Astrocyte of the cerebellum (primary cell): ENCODE measurements around the gene CYTIP.

Experiments
- DNase-seq: peaks from one replicate; pipeline ENCODE4 v3.0.0-alpha.2; 2011; ENCODE audit warnings: low read depth
- H3K4me3 ChIP-seq: 2 replicates; pipeline ENCODE4 v1.5.1; 2011; ENCODE audit warnings: mild to moderate bottlenecking, low read depth, low read length, moderate library complexity
- in situ Hi-C: cut with HindIII; loops from 2 replicates; pipeline ENCODE4 v1.10.0; 2017; ENCODE audit warnings: low sequenced_read_pairs
- TF ChIP-seq, protein P1 (sequence below): IDR thresholded peaks from 2 replicates; pipeline ENCODE4 v1.5.1; 2012; ENCODE audit warnings: low read length, low read depth, moderate library complexity, mild to moderate bottlenecking; ENCODE audit errors: missing control alignments

The CYTIP gene

DNA sequence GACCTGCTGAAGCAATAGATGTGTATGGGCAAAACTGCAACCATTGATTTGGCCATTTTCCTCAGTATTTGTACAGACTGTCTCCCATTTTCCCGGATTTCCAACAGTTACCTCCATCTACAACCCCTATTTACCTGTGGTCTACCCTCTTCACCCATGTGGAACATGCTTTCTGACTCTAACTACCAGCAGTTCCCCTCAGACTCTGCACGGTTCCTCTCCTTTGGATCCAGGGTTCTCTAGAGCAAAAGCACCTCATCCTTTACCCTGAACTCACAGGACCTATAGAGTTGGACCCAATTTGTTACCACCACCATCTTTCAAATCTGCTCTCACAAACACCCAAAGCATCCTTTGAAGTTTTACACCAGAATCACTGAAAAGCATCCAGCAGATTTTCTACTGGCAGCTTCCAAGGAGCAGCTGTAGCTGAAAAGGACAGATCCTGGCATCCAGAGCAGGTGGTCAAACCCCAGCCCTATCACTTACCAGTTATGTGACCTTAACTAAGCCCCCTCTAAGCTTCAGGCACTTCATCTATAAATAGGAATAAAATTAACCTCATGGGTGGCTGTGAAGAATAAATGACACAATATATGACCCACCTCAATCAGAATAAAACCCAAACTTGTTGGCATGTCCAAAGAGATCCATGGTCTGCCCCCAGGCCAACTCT, 15.3 kb downstream of the CYTIP start:
- TF ChIP-seq, protein P1, sequence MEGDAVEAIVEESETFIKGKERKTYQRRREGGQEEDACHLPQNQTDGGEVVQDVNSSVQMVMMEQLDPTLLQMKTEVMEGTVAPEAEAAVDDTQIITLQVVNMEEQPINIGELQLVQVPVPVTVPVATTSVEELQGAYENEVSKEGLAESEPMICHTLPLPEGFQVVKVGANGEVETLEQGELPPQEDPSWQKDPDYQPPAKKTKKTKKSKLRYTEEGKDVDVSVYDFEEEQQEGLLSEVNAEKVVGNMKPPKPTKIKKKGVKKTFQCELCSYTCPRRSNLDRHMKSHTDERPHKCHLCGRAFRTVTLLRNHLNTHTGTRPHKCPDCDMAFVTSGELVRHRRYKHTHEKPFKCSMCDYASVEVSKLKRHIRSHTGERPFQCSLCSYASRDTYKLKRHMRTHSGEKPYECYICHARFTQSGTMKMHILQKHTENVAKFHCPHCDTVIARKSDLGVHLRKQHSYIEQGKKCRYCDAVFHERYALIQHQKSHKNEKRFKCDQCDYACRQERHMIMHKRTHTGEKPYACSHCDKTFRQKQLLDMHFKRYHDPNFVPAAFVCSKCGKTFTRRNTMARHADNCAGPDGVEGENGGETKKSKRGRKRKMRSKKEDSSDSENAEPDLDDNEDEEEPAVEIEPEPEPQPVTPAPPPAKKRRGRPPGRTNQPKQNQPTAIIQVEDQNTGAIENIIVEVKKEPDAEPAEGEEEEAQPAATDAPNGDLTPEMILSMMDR, result no peak
- no peak overlapping the region for H3K4me3 ChIP-seq
- in situ Hi-C loops, result no loop called here
- DNase-seq, result no peak

DNA sequence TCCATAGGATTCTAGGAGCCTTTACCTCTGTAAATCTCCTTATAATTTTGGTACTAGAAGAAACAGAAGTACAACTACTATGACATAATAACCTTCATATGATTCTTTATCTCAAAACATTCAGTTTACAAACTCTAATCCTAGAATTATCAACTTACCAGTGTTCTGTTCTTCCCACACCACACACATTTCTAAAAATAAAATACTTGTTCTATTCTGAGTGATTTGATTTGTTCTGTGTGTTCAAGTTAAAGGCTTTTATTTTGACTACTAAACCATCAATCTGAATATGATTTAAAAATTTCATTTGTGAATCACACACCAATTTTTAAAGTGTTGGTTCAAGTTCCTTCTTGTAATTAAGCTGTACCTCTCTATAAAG, 16.0 kb downstream of the CYTIP start:
- in situ Hi-C loops, result no loop called here
- DNase-seq, result no peak
- H3K4me3 ChIP-seq, result no peak overlapping the region
- TF ChIP-seq, protein P1, result no peak

DNA sequence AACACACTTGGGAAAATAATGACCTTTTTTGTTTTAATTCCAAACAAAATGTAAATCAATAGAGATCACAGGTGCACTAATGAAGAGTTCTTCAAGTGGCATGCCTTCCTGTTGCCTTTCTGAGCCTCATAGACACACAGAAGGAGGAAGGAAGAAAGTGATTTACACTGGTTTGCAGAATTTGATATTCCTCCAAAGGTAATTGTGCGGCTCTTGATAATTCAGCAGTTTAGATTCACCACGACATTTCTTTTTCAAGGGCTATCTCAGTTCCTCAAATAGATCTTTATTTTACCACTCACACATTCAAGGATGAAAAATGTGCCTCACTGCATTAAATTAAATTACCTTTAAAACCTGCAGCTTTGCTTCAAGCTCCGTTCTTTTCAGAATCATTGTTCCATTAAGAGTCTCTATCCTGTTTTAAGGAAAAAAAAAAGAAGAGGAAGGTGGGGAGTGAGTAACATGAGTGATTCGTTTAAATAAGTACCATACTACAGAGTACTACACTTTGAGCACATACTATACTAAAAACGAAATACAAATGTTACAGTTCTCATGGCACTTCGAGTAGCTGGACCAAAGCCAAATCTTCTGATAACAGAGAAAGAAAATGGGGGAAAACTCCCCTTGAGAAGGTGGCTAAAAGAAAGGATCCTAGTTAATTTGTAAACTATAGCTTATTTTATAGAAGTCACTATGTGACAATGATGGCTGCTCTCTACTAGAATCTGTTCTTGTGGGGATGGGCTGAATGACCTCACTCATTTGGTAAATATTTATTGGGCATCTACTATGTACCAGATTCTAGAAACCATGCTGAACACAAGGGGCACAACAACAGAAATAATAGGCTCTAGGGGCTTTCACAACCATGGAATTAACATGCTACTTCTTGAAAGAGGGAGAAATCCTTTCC, 16.6 kb downstream of the CYTIP start:
- in situ Hi-C loops, result no loop called here
- TF ChIP-seq, protein P1, result no peak
- DNase-seq, result no peak
- no peak overlapping the region for H3K4me3 ChIP-seq

DNA sequence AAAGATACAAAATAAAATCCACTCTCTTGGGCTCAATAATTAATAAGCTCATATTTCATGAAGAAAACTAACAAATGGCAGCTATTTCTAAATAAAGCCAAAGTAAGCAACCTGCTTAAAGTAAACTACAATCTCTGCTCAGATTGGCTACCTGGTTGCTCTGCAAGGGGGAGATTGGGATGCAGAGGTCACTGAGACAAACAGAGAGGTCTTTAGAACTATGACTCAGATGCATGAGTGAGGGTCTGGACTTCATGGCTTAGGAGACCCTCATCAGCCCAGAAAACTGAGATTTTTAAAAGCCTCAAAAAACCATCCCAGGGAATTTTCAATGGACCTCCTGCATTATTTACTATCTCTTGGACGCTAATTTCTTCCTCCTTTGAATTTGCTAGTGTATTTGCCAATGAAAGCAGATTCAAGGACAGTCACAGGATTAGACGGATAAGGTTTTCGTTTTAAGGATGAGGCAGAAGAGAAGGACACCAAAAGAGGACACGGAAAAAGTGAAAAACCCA, 17.4 kb downstream of the CYTIP start:
- TF ChIP-seq, protein P1, result no peak
- no peak overlapping the region for H3K4me3 ChIP-seq
- no peak for DNase-seq
- in situ Hi-C loops, result no loop called here

DNA sequence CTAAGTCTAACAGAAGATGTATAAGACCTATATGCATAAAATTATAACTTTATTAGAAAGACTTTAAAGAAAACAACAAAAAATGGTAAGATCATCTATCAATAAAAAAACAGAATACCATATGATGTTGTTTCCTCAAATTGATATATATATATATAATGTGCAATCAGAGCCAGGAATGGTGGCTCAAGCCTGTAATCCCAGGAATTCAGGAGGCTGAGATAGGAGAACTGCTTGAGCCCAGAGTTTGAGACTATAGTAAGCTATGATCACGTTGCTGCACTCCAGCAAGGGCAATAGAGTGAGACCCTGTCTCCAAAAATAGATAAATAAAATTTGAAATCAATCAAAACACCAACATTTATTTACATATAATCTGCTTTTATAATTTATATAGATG, 19.5 kb downstream of the CYTIP start:
- TF ChIP-seq, protein P1, result no peak
- H3K4me3 ChIP-seq, result no peak overlapping the region
- in situ Hi-C loops, result no loop called here
- no peak for DNase-seq

DNA sequence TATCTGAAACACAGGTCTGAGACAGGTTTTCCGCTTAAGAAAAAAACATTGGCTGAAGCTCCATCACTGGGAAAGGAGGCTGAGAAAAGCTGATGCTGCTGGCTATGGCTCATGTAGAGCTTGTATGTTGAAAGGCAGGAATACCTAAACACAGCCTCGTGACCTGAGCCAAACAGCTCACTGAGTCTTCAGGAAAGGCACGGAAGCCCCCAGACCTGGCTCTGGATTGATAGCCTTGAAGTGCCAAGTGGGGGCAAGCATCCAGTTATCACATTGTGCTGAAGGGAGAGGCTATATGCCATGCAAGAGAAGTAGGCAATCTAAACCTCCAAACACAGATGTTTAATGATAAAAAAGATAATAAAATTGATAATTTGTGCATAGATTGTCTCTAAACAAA, 21.9 kb downstream of the CYTIP start:
- in situ Hi-C loops, result no loop called here
- TF ChIP-seq, protein P1, result no peak
- DNase-seq, result no peak
- H3K4me3 ChIP-seq, result no peak overlapping the region
